GM23338 (cell line): ENCODE data around the gene CITED1. TPM values are rescaled to one million over a fixed set of nuclear protein-coding genes. Genes with fewer than 3 reads are reported as not detected.

Experiments used
- ATAC-seq: fragments of 200-7000 bp; cut with Tn5 transposase; 3 replicates; pipeline ENCODE4 v1.9.1; 2020
- DNase-seq: peaks from one replicate; pipeline ENCODE4 v3.0.0-alpha.2; 2015; ENCODE audit warnings: low spot score
- H2AFZ ChIP-seq: fragments of 200-600 bp; sonication (generic); 2 replicates; pipeline ENCODE4 v1.8.0; 2016; ENCODE audit warnings: antibody characterized with exemption, mild to moderate bottlenecking, moderate library complexity
- H3F3A ChIP-seq: fragments of 200-600 bp; sonication (generic); replicated peaks from 2 replicates; pipeline ENCODE4 v1.8.0; 2017; ENCODE audit warnings: antibody characterized with exemption, mixed run types, low read depth
- H3K27ac ChIP-seq: fragments of 200-600 bp; sonication (generic); 2 replicates; pipeline ENCODE4 v1.6.1; 2016; ENCODE audit warnings: low read depth
- H3K27me3 ChIP-seq: fragments of 200-600 bp; sonication (generic); 2 replicates; pipeline ENCODE4 v1.8.0; 2016; ENCODE audit warnings: mild to moderate bottlenecking, mixed run types, moderate library complexity; ENCODE audit not compliant: insufficient read depth
- H3K36me3 ChIP-seq: fragments of 200-600 bp; sonication (generic); 2 replicates; pipeline ENCODE4 v1.8.0; 2016; ENCODE audit warnings: mild to moderate bottlenecking; ENCODE audit not compliant: insufficient read depth
- H3K4me1 ChIP-seq: fragments of 200-600 bp; sonication (generic); 2 replicates; pipeline ENCODE4 v1.8.0; 2016; ENCODE audit warnings: mild to moderate bottlenecking, moderate library complexity; ENCODE audit not compliant: insufficient read depth
- H3K4me2 ChIP-seq: fragments of 200-600 bp; sonication (generic); 2 replicates; pipeline ENCODE4 v1.7.1; 2017; ENCODE audit warnings: mixed run types
- H3K4me3 ChIP-seq: fragments of 200-600 bp; sonication (generic); 2 replicates; pipeline ENCODE4 v1.6.1; 2016; ENCODE audit warnings: mixed run types
- H3K79me2 ChIP-seq: fragments of 200-600 bp; sonication (generic); replicated peaks from 2 replicates; pipeline ENCODE4 v1.8.0; 2017; ENCODE audit warnings: mild to moderate bottlenecking; ENCODE audit not compliant: insufficient read depth
- H3K9me2 ChIP-seq: fragments of 200-600 bp; sonication (generic); 2 replicates; pipeline ENCODE4 v1.8.0; 2017; ENCODE audit not compliant: insufficient read depth
- H4K20me1 ChIP-seq: fragments of 200-600 bp; sonication (generic); replicated peaks from 2 replicates; pipeline ENCODE4 v1.8.0; 2017; ENCODE audit warnings: mild to moderate bottlenecking; ENCODE audit not compliant: insufficient read depth
- H3K27ac Mint-ChIP-seq: 2 replicates; pipeline ENCODE4 v1.8.0; 2020; ENCODE audit warnings: inconsistent platforms, mild to moderate bottlenecking, moderate library complexity, mixed read lengths
- H3K27me3 Mint-ChIP-seq: 3 replicates; pipeline ENCODE4 v1.8.0; 2022; ENCODE audit warnings: low read depth, mild to moderate bottlenecking, moderate library complexity, mixed read lengths, inconsistent platforms; ENCODE audit not compliant: insufficient read depth, poor library complexity
- H3K36me3 Mint-ChIP-seq: 3 replicates; pipeline ENCODE4 v1.8.0; 2021; ENCODE audit warnings: low read depth, mild to moderate bottlenecking, inconsistent platforms, moderate library complexity, mixed read lengths
- H3K4me1 Mint-ChIP-seq: 3 replicates; pipeline ENCODE4 v1.8.0; 2020; ENCODE audit warnings: mild to moderate bottlenecking, inconsistent platforms, mixed read lengths
- H3K4me3 Mint-ChIP-seq: 3 replicates; pipeline ENCODE4 v1.8.0; 2021; ENCODE audit warnings: moderate library complexity, mild to moderate bottlenecking, inconsistent platforms, mixed read lengths
- H3K9me3 Mint-ChIP-seq: 3 replicates; pipeline ENCODE4 v1.8.0; 2020; ENCODE audit warnings: moderate library complexity, mild to moderate bottlenecking, inconsistent platforms, mixed read lengths
- CREB1 ChIP-seq: fragments of 250-450 bp; sonication (Bioruptor Pico); IDR thresholded peaks from 2 replicates; pipeline ENCODE4 v1.5.0; 2020; ENCODE audit warnings: low read depth, mild to moderate bottlenecking, moderate library complexity
- CTCF ChIP-seq, 2 experiments: fragments of 200-600 bp in 1 of 2; sonication (generic) in 1 of 2; conservative IDR thresholded peaks; 2 replicates each; pipeline versions ENCODE4 v1.5.1 to v1.6.1; 2016 to 2017; ENCODE audit warnings: antibody characterized with exemption in 2 of 2, low read depth in 2 of 2, mild to moderate bottlenecking in 2 of 2, moderate library complexity in 1 of 2
- ETS1 ChIP-seq: IDR thresholded peaks from 2 replicates; pipeline ENCODE4 v1.6.1; 2016; ENCODE audit warnings: antibody characterized with exemption
- EZH2 ChIP-seq: fragments of 200-600 bp; sonication (generic); IDR thresholded peaks from one replicate; pipeline ENCODE4 v1.8.0; 2017; ENCODE audit warnings: antibody characterized with exemption, mild to moderate bottlenecking, low read depth; ENCODE audit not compliant: unreplicated experiment
- EZH2phosphoT487 ChIP-seq: fragments of 200-600 bp; sonication (generic); IDR thresholded peaks from one replicate; pipeline ENCODE4 v1.8.1; 2018; ENCODE audit warnings: antibody characterized with exemption; ENCODE audit not compliant: unreplicated experiment
- NANOG ChIP-seq: IDR thresholded peaks from 2 replicates; pipeline ENCODE4 v1.6.1; 2016; ENCODE audit warnings: antibody characterized with exemption, borderline replicate concordance
- REST ChIP-seq: IDR thresholded peaks from one replicate; pipeline ENCODE4 v1.6.1; 2018; ENCODE audit warnings: antibody characterized with exemption; ENCODE audit not compliant: unreplicated experiment
- STAT1 ChIP-seq: IDR thresholded peaks from one replicate; pipeline ENCODE4 v1.6.1; 2016; ENCODE audit warnings: antibody characterized with exemption; ENCODE audit not compliant: unreplicated experiment
- ZNF114 ChIP-seq: fragments of 250-450 bp; sonication (Bioruptor Pico); IDR thresholded peaks from 2 replicates; pipeline ENCODE4 v1.5.0; 2020; ENCODE audit warnings: mild to moderate bottlenecking, moderate library complexity
- ZNF462 ChIP-seq: fragments of 250-450 bp; sonication (Bioruptor Pico); IDR thresholded peaks from 2 replicates; pipeline ENCODE4 v1.5.0; 2020; ENCODE audit warnings: mild to moderate bottlenecking, moderate library complexity
- polyA plus RNA-seq: library from polyadenylated mRNA; unstranded; fragments of >200 nt; fragmentation: Nextera tagmentation; extraction: Ambion mirVana; gene quantifications from 2 replicates; pipeline ENCODE4 v1.2.1, GENCODE V29; 2016
- total RNA-seq: library from RNA; depleted of rRNA; stranded (reverse); fragments of >200 nt; shearing (Covaris generic); gene quantifications from 2 replicates; pipeline ENCODE4 v1.2.3, GENCODE V29; 2014

CITED1 gene
- total and polyA plus RNA-seq, 2 experiments from 2014 or later, result 0.45 to 1.1 TPM

GRCh38 chrX:72268597-72269365 is 36.9 kb downstream of the CITED1 start:
- Histone ChIP-seq H3K4me2 (no peak overlapping the region), H3K4me1 (no peaks in the 10 kb centered on the region), H3K4me3 (no peak overlapping the region), H2AFZ (no peak overlapping the region), H3F3A (peaks cover 7% of the 10 kb centered on the region; the same call in 1 of the 2 replicates), H3K27ac (no peak overlapping the region), H3K79me2 (no peaks in the 10 kb centered on the region), H4K20me1 (peaks cover 4% of the 10 kb centered on the region; the same call in 1 of the 2 replicates), H3K27me3 (no peaks in the 10 kb centered on the region), H3K9me2 (no peaks in the 10 kb centered on the region), H3K36me3 (peaks cover 5% of the 10 kb centered on the region; the same call in 1 of the 2 replicates)
- Mint-ChIP-seq H3K4me3 (no peak overlapping the region), H3K27me3 (no peaks in the 10 kb centered on the region), H3K27ac (no peak overlapping the region), H3K36me3 (peaks cover 58% of the 10 kb centered on the region), H3K9me3 (no peaks in the 10 kb centered on the region), H3K4me1 (peaks cover 4% of the 10 kb centered on the region; the same call in 2 of the 3 replicates)
- TF ChIP-seq ETS1, result no peak
- no peak for TF ChIP-seq NANOG
- no peak for TF ChIP-seq STAT1
- no peak for TF ChIP-seq EZH2phosphoT487
- no peak for TF ChIP-seq REST
- no peak for TF ChIP-seq ZNF114 (CRISPR knock-in tag)
- TF ChIP-seq CTCF (conservative IDR thresholded peaks at IDR 0.05; ENCODE audit: low read depth in 2 of 2), result no peak
- TF ChIP-seq CREB1 (CRISPR knock-in tag), result no peak
- no peak for TF ChIP-seq EZH2
- no peak for TF ChIP-seq ZNF462
- ATAC-seq (no peak), DNase-seq (no peak)
